H9 (cell line): ENCODE data around the gene MARCHF10. TPM values are rescaled to one million over a fixed set of nuclear protein-coding genes. Genes with fewer than 3 reads are reported as not detected.

Experiments
- DNase-seq: peaks from one replicate; pipeline ENCODE4 v3.0.0-alpha.2; 2017
- H2AFZ ChIP-seq: one replicate; pipeline ENCODE4 v1.6.1; 2013; ENCODE audit warnings: mild to moderate bottlenecking, low read length, control low read depth, moderate library complexity
- H2AK5ac ChIP-seq: 2 replicates; pipeline ENCODE4 v1.6.1; 2013; ENCODE audit warnings: low read length, control low read depth, mixed read lengths; ENCODE audit not compliant: insufficient read length
- H2BK120ac ChIP-seq: one replicate; pipeline ENCODE4 v1.6.1; 2013; ENCODE audit warnings: low read depth, mild to moderate bottlenecking, low read length, control low read depth, inconsistent platforms; ENCODE audit not compliant: poor library complexity, severe bottlenecking
- H2BK12ac ChIP-seq: 2 replicates; pipeline ENCODE4 v1.6.1; 2013; ENCODE audit warnings: low read length, control low read depth, mixed read lengths, low read depth; ENCODE audit not compliant: insufficient read length
- H2BK15ac ChIP-seq: 2 replicates; pipeline ENCODE4 v1.6.1; 2013; ENCODE audit warnings: low read depth, low read length, control low read depth
- H2BK20ac ChIP-seq: one replicate; pipeline ENCODE4 v1.6.1; 2013; ENCODE audit warnings: low read depth, mild to moderate bottlenecking, low read length, control low read depth, inconsistent platforms; ENCODE audit not compliant: poor library complexity, severe bottlenecking
- H2BK5ac ChIP-seq: 2 replicates; pipeline ENCODE4 v1.6.1; 2013; ENCODE audit warnings: low read length, control low read depth, mixed read lengths; ENCODE audit not compliant: insufficient read length
- H3K14ac ChIP-seq: 2 replicates; pipeline ENCODE4 v1.6.1; 2013; ENCODE audit warnings: low read length, control low read depth; ENCODE audit not compliant: insufficient read depth
- H3K18ac ChIP-seq: 2 replicates; pipeline ENCODE4 v1.6.1; 2013; ENCODE audit warnings: low read depth, mild to moderate bottlenecking, mixed read lengths, low read length, control low read depth; ENCODE audit not compliant: insufficient read length
- H3K23ac ChIP-seq: 2 replicates; pipeline ENCODE4 v1.6.1; 2013; ENCODE audit warnings: low read length, control low read depth, mixed read lengths, low read depth; ENCODE audit not compliant: insufficient read length
- H3K23me2 ChIP-seq: 2 replicates; pipeline ENCODE4 v1.6.1; 2013; ENCODE audit warnings: low read depth, mild to moderate bottlenecking, mixed read lengths, low read length, control low read depth; ENCODE audit not compliant: insufficient read length, poor library complexity, severe bottlenecking
- H3K27ac ChIP-seq: 2 replicates; pipeline ENCODE4 v1.5.1; 2013; ENCODE audit warnings: low read length, control low read depth, mixed read lengths, low read depth; ENCODE audit not compliant: insufficient read length
- H3K27me3 ChIP-seq: 2 replicates; pipeline ENCODE4 v1.6.1; 2013; ENCODE audit warnings: low read length, control low read depth, inconsistent platforms; ENCODE audit not compliant: insufficient read depth
- H3K4ac ChIP-seq: 2 replicates; pipeline ENCODE4 v1.6.1; 2013; ENCODE audit warnings: low read depth, mild to moderate bottlenecking, control low read depth, inconsistent platforms, low read length, moderate library complexity
- H3K4me1 ChIP-seq: 2 replicates; pipeline ENCODE4 v1.6.1; 2013; ENCODE audit warnings: low read length, control low read depth, inconsistent platforms; ENCODE audit not compliant: insufficient read depth
- H3K4me2 ChIP-seq: 2 replicates; pipeline ENCODE4 v1.6.1; 2013; ENCODE audit warnings: low read length, control low read depth, mixed read lengths; ENCODE audit not compliant: insufficient read length, insufficient read depth
- H3K56ac ChIP-seq: 2 replicates; pipeline ENCODE4 v1.6.1; 2013; ENCODE audit warnings: low read depth, mild to moderate bottlenecking, mixed read lengths, low read length, control low read depth; ENCODE audit not compliant: insufficient read length
- H3K79me1 ChIP-seq: 2 replicates; pipeline ENCODE4 v1.6.1; 2013; ENCODE audit warnings: low read depth, mild to moderate bottlenecking, moderate library complexity, low read length, control low read depth, inconsistent platforms; ENCODE audit not compliant: insufficient read depth, poor library complexity, severe bottlenecking
- H3K79me2 ChIP-seq: 2 replicates; pipeline ENCODE4 v1.6.1; 2013; ENCODE audit warnings: low read length, control low read depth, inconsistent platforms; ENCODE audit not compliant: insufficient read depth
- H3K9ac ChIP-seq: 2 replicates; pipeline ENCODE4 v1.6.1; 2013; ENCODE audit warnings: low read length, control low read depth, mixed read lengths; ENCODE audit not compliant: insufficient read length; ENCODE audit errors: extremely low read depth
- H3K9me3 ChIP-seq: one replicate; pipeline ENCODE4 v1.6.1; 2013; ENCODE audit warnings: low read depth, low read length, inconsistent platforms; ENCODE audit not compliant: control insufficient read depth
- H3T11ph ChIP-seq: one replicate; pipeline ENCODE4 v1.6.1; 2013; ENCODE audit warnings: mild to moderate bottlenecking, low read length, control low read depth, inconsistent platforms
- H4K20me1 ChIP-seq: one replicate; pipeline ENCODE4 v1.6.1; 2013; ENCODE audit not compliant: control insufficient read depth, insufficient read length, insufficient read depth
- H4K5ac ChIP-seq: 2 replicates; pipeline ENCODE4 v1.6.1; 2013; ENCODE audit warnings: low read depth, mild to moderate bottlenecking, mixed read lengths, low read length, control low read depth; ENCODE audit not compliant: insufficient read length
- H4K8ac ChIP-seq: replicated peaks from 2 replicates; pipeline ENCODE4 v1.6.1; 2013; ENCODE audit warnings: low read length, control low read depth, mixed read lengths, low read depth; ENCODE audit not compliant: insufficient read length
- H4K91ac ChIP-seq: 2 replicates; pipeline ENCODE4 v1.6.1; 2013; ENCODE audit warnings: low read depth, mild to moderate bottlenecking, moderate library complexity, mixed read lengths, low read length, control low read depth; ENCODE audit not compliant: insufficient read length
- H3K27ac Mint-ChIP-seq, 3 experiments: 2 replicates in 2 of 3; 3 replicates in 1 of 3; pipeline ENCODE4 v1.8.0; 2020 to 2021; ENCODE audit warnings: mixed read lengths in 3 of 3, mild to moderate bottlenecking in 1 of 3, moderate library complexity in 1 of 3
- H3K27me3 Mint-ChIP-seq: 2 replicates; pipeline ENCODE4 v1.8.0; 2021; ENCODE audit warnings: low read depth, mild to moderate bottlenecking, moderate library complexity, mixed read lengths
- H3K36me3 Mint-ChIP-seq, 3 experiments: 2 replicates in 2 of 3; 3 replicates in 1 of 3; pipeline ENCODE4 v1.8.0; 2020 to 2021; ENCODE audit warnings: low read depth in 3 of 3, mixed read lengths in 3 of 3; ENCODE audit not compliant: insufficient read depth in 1 of 3
- H3K4me1 Mint-ChIP-seq, 2 experiments: 2 replicates each; pipeline ENCODE4 v1.8.0; 2020; ENCODE audit warnings: mixed read lengths in 2 of 2
- H3K4me3 Mint-ChIP-seq, 2 experiments: 2 replicates in 1 of 2; 3 replicates in 1 of 2; pipeline ENCODE4 v1.8.0; 2020 to 2021; ENCODE audit warnings: mild to moderate bottlenecking in 2 of 2, mixed read lengths in 2 of 2, moderate library complexity in 1 of 2
- H3K9me3 Mint-ChIP-seq, 2 experiments: 2 replicates in 1 of 2; 3 replicates in 1 of 2; pipeline ENCODE4 v1.8.0; 2020; ENCODE audit warnings: mild to moderate bottlenecking in 2 of 2, mixed read lengths in 2 of 2, moderate library complexity in 1 of 2
- CTCF ChIP-seq: fragments of 200-600 bp; sonication (generic); conservative IDR thresholded peaks from 3 replicates; pipeline ENCODE4 v1.8.0; 2021; ENCODE audit warnings: antibody characterized with exemption, mild to moderate bottlenecking
- WGBS: extraction: QIAGEN DNeasy Blood & Tissue Kit; methylation state at CpG from one replicate; pipeline ENCODE4 v1.1.7; 2013; ENCODE audit warnings: missing lambda C conversion rate, low lambda C conversion rate, mixed read lengths; ENCODE audit not compliant: insufficient read length; ENCODE audit errors: extremely low coverage; 5-methylcytosine and 5-hydroxymethylcytosine counted together
- total RNA-seq: library from RNA; stranded (reverse); gene quantifications from 2 replicates; pipeline ENCODE4 v1.2.1, GENCODE V29; 2021

MARCHF10 gene
- total RNA-seq, 1 experiment from 2014 or later: not detected

- no peak overlapping the region for H3K4me2 ChIP-seq
- no peak overlapping the region for H4K91ac ChIP-seq
- no peak overlapping the region for H3K56ac ChIP-seq
- Mint-ChIP-seq H3K4me3 (no peak overlapping the region), H3K27me3 (no peaks in the 10 kb centered on the region), H3K4me1 (peaks cover 17% of the 10 kb centered on the region in 2 experiments), H3K9me3 (peaks cover 8 to 16% of the 10 kb centered on the region in 2 experiments), H3K27ac (no peak overlapping the region), H3K36me3 (peaks cover 0 to 25% (median 3%) of the 10 kb centered on the region in 3 experiments; a peak in 6 of 7 replicates)
- H3K27me3 ChIP-seq: no peaks in the 10 kb centered on the region
- no peak overlapping the region for H2BK15ac ChIP-seq
- H3K4ac ChIP-seq: no peak overlapping the region
- H3K23me2 ChIP-seq: no peaks in the 10 kb centered on the region
- TF ChIP-seq CTCF: no peak
- H3K79me2 ChIP-seq: no peaks in the 10 kb centered on the region
- H3K14ac ChIP-seq: no peak overlapping the region
- H3K18ac ChIP-seq: no peak overlapping the region
- H4K8ac ChIP-seq: no peak overlapping the region
- H4K5ac ChIP-seq: no peak overlapping the region
- H3K79me1 ChIP-seq: no peaks in the 10 kb centered on the region
- H2BK20ac ChIP-seq: no peak overlapping the region
- H4K20me1 ChIP-seq: no peaks in the 10 kb centered on the region
- H2AFZ ChIP-seq: no peak overlapping the region
- H3K4me1 ChIP-seq: no peaks in the 10 kb centered on the region
- H2BK5ac ChIP-seq: no peak overlapping the region
- no peak overlapping the region for H2AK5ac ChIP-seq
- H3K9ac ChIP-seq: no peak overlapping the region
- H2BK120ac ChIP-seq: no peak overlapping the region
- no peak overlapping the region for H3K27ac ChIP-seq
- no peak overlapping the region for H3K23ac ChIP-seq
- H3K9me3 ChIP-seq: no peaks in the 10 kb centered on the region
- DNase-seq: no peak
- no CpG with 5 or more reads among the region's 1 CpG for WGBS
- H3T11ph ChIP-seq: no peak overlapping the region
- H2BK12ac ChIP-seq: no peak overlapping the region
Observed at GRCh38 chr17:62796291-62796690, 11.8 kb downstream of the MARCHF10 start.
